Activated CD8-positive, alpha-beta memory T cell treated with anti-CD3 and anti-CD28 coated beads, Interleukin-2, amount 50 U/mL, for 4 hours (primary cell): ENCODE results near the gene LYPD6B.
A peak's percentile ranks its signal among the peaks of the same experiment; 100 is the strongest.

Experiments
- DNase-seq: peaks from one replicate; pipeline ENCODE4 v3.0.0-alpha.2; 2020

LYPD6B gene

DNA sequence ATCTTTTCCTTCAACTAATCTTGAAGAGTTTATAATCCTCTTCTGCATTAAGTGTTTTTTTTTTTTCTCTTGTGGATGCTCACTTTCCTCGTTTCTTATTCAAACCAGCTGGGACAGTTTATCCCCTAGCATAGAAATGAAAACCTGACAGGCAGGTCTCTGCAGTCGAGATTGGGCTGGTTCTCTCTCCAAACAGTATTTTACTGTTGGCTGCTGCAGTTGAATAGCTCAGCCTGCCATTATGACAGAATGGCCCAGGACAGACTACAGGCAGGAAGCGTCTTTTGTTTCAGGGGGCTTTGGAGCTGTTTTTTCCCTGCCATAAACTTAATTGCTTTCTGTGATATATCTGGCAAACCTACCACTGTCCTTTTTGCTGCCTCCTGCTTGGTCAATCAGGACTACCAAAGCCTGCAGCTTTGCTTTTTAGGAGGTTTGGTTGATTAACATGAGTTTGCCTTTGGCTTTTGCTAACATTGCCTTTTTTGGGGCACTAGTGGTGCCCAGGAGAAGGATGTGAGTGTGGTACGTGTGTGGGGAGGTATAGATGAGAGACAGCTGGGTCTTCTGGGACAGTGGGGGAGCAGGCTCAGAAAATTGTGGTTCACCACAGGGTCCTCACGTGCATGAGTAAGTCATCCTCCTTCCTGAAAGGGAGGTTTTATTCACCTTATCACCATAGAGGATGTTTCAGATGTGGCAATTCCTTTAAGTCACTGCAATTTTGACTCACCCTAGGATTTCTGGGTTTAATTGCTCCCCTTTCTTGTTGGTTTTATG is 128.7 kb downstream of the LYPD6B start:
- peak; percentile 52 for DNase-seq

GRCh38 chr2:149167941-149168340 is 129.4 kb downstream of the LYPD6B start:
- no peak for DNase-seq

GRCh38 chr2:149169656-149170055 is 131.2 kb downstream of the LYPD6B start:
- DNase-seq = no peak

DNA sequence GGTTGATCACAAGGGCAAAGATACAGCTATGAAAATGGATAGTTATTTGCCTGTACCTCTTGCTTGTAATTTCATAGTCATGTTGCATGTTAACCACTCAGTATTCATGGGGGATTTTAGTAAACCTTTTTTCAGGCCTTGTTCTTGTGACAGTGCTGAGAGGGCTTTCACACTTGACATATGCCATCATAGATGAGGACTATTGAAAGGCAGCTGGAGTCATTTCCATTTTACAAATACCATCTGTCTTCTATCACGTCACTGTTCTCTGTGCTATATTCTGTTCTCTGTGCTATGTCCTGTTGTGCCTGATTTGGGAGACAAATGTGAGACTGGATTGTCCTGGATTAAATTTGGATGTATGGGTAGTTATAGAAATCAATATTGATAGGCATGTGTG is 131.7 kb downstream of the LYPD6B start:
- DNase-seq = no peak

DNA sequence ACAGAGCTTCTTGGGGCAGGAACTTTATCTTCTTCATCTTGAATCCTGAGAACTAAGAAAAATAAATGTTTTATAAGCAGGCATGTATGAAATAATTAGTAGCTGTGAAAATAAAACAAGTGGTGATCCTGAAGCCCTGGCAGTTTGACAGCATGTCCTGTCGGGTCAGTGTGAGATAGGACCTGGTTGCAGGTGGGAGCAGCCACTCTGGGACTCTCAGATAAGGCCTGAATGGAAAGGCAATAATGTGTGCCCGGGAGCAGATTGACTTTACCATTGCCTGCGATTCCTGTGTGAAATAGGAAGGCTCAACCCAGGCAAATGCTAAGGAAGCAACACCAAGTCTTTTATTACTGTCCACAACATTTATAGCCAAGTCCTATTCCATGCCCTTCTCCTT is 132.4 kb downstream of the LYPD6B start:
- DNase-seq = no peak

GRCh38 chr2:149173220-149173619 is 134.7 kb downstream of the LYPD6B start:
- no peak for DNase-seq

- no peak for DNase-seq
Observed at GRCh38 chr2:149175956-149176355, 137.5 kb downstream of the LYPD6B start.

GRCh38 chr2:149178612-149179011 is 140.1 kb downstream of the LYPD6B start:
- no peak for DNase-seq

DNA sequence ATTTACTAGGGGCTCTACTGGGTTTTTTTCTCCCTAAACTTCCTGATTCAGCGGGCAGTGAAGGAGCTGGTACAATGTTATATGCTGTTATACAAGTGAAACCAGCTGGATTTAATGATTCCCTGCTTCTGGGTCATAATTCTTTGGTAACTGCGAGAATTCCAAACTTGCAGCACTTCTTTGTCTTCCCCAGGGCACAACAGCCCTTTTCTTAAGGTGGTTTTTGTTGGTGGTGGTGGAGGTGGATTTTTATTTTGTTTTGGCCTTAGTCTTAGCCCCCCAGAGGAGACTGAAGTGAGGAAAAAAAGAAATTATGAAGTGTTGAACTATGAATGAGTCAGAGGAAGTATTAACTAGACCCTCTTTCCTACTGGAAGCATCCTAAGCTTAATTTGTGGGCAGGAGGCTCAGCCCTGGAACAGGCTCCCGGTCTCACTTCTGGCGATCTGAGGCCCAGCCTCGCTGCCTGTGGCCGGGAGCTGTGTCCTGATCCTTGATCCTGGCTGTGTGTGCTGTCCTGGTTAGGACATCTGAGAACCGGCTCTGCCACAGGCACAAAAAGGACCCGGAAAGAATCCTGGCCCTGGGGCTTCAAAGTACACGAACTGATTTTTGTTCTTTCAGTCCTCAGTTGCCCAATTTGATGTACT is 141.9 kb downstream of the LYPD6B start:
- no peak for DNase-seq

DNA sequence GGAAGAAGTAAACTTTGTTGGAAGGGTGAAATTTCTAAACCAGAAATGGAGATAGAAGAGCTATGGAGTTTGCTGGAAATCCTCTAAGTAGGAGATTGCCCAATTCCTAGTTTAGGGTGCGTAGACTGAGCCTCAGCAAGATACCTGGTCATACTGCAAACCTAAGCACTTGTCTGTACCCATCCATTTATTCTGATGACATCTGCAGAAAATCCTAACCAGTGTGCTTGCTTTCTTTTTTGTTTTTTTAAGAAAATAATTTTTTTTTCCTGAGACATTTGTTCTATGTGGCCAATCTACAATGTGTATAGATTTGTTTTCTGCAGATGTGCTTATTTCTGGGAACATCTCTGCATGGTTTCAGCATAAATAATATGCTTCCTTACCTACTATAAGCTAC is 144.7 kb downstream of the LYPD6B start:
- DNase-seq = no peak

DNA sequence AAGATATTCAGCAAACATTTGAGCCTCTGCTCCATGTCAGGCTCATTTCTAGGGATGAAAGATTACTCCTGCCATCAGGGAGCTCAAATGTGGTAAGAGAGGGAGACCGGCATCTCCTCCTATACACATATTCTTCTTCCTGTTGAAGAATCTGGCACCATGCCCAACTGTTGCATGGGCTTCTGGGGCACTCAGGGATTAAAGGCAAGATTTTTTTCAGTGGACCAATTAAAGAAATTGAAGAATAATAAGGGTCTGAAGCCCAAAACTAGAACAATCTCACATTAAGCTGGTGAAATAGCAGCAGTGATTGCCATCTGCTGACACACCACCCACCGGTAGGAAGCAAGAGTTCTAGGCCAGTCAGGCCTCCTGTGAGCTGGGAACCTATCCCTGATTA is 146.5 kb downstream of the LYPD6B start:
- DNase-seq = no peak

- no peak for DNase-seq
Observed at GRCh38 chr2:149185942-149186490, 147.5 kb downstream of the LYPD6B start.

DNA sequence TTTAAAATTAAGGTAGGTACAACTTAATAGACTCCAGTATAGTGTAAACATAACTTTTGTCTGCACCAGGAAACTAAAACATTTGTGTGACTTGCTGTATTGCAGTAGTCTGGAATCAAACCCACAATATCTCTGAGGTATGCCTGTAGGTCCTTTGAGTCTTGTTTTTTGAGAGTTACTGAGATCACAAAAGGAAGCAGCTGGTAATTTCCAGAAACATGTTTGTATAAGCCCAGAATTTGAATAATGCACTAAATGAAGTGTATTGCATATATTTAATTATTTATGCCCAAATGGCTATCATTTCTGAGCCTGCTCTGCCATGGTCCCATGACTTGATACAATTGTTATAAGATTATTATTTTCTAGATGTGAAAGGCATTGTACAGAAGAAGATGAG is 148.6 kb downstream of the LYPD6B start:
- no peak for DNase-seq

- DNase-seq = no peak
Observed at GRCh38 chr2:149188291-149188690, 149.8 kb downstream of the LYPD6B start.

DNA sequence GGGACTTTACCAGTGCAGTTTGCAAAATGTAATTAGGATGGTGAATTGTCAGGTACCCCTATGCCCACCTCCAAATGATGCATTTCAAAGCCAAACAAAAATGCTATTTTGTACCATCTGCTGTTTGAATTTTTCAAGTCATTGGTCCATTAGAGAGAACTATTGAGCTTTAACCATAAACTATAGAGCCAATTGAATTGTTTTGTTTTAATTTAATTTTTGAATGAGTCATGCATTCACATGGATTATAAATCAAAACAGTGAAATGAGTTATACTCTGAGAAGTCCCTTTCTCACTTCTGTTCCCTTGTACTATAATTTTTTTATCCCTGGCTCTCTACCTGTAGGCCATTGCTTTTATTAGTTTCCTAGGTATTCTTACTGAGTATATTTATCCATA is 151.3 kb downstream of the LYPD6B start:
- DNase-seq = no peak

- DNase-seq = no peak
Observed at GRCh38 chr2:149191915-149192314, 153.4 kb downstream of the LYPD6B start.

GRCh38 chr2:149192427-149192826 is 153.9 kb downstream of the LYPD6B start:
- DNase-seq = no peak

GRCh38 chr2:149200109-149200520 is 161.6 kb downstream of the LYPD6B start:
- no peak for DNase-seq

DNA sequence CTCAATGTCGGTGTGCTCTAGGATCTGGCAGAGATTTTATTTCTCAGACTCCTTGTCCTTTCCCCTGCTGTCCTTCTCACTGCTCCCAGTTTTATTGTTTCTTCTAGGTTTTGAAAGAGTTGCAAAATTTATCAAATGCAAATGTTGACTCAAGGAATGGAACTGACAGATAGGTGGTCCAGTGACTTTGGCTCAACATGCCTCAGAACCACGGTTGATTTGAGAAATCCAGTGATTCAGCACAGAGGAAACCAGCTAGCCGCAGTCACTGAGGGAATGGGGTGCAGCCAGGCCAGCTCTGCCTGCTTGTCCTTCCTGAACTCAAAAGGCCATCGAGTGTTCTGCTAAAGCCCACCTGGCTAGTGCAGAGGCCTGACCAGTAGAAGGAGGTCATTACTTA is 166.2 kb downstream of the LYPD6B start:
- DNase-seq = no peak

DNA sequence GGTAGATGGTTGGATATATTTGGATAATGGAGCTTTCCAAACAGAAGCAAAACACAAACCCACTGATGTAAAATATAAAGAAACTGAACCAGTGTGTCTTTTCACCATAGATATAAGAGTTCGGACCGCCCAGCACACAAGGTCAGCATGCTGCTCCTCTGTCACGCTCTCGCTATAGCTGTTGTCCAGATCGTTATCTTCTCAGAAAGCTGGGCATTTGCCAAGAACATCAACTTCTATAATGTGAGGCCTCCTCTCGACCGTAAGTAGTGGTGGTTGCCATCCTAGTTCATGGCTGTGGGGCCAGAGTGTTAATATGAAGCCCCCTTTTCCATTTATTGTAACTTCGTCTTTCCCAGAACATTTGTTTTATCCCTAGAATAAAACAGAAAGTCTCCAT is 166.6 kb downstream of the LYPD6B start:
- DNase-seq = no peak

DNA sequence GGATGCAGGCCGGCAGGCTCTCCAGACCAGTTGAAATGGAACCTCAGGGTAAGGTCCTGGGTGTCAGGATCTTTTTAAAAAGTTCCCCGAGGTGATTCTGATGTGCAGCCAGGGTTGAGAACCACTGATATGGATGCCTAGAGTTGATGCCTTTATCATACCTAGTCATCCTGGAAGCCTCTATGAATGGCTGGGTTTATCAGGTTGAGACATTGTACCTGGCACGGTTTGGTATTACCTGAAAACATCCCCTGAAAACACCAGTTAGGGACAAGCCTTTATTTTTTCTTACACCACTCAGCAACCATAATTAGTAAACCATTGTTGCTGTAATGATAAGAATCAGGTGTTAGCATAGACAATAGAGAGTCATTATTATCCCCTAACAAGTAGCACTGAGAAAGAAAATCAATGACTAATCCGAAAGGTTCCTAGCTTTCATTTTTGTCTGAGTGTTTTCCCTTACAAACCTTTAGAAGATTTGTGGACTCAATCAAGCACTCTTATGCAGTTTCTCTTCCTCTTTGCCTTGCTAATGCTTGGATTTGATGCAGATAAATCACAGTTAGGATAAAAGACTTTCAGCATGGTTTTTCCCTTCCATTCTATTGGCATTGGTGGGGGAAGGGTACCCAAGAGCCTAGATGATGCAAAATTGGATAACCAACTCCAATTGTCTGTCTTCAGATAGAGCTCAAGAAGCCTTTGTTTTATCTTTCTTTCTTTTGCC is 175.4 kb downstream of the LYPD6B start:
- no peak for DNase-seq

- no peak for DNase-seq
Observed at GRCh38 chr2:149218497-149218896, 180.0 kb downstream of the LYPD6B start.

GRCh38 chr2:149219856-149220255 is 181.4 kb downstream of the LYPD6B start:
- no peak for DNase-seq

DNA sequence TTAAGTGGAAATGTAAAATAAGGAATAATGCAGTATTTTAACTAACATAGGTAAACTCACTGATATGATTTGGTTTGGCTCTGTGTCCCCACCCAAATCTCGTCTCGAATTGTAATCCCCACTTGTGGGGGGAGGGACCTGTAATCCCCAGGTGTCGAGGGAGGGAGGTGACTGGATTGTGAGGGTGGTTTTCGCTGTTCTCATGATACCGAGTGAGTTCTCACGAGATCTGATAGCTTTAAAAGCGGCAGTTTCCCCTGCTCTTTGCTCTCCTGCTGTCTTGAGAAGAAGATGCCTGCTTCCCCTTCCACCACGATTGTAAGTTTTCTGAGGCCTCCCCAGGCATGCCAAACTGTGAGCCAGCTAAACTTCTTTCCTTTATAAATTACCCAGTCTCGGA is 182.5 kb downstream of the LYPD6B start:
- DNase-seq = no peak
